ENCODE data around the gene RIMBP2. TPM values are rescaled to one million over a fixed set of nuclear protein-coding genes. Genes with fewer than 3 reads are reported as not detected.

RIMBP2 gene
- total and polyA plus RNA-seq, 2 experiments from 2014 or later, result 0.31 to 0.37 TPM

DNA sequence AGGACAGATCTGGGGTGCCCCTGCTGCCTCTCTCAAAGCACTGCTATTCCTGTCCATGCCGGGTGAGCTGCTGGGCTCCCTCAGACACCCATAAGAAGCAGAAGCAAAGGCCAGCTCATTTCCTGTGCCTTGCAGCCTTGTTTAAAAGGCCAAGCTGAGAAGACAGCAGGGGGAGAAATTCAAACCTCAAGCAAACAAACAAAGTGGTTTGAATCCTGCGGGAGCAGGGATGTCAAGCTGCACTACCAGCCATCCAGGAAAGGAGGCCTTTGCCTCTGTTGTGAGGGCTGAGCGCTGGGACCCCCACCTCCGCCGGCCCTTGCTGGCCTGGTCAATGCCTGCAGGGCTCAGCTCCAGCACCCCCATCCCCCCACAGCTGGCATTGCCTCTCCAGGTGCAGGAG is 201.9 kb downstream of the RIMBP2 start (continued):
- no peak for TF ChIP-seq NANOG (IDR thresholded peaks at IDR 0.05; ENCODE audit: borderline replicate concordance)
- no peak for TF ChIP-seq EZH2phosphoT487 (IDR thresholded peaks at IDR 0.05; ENCODE audit: unreplicated experiment)

DNA sequence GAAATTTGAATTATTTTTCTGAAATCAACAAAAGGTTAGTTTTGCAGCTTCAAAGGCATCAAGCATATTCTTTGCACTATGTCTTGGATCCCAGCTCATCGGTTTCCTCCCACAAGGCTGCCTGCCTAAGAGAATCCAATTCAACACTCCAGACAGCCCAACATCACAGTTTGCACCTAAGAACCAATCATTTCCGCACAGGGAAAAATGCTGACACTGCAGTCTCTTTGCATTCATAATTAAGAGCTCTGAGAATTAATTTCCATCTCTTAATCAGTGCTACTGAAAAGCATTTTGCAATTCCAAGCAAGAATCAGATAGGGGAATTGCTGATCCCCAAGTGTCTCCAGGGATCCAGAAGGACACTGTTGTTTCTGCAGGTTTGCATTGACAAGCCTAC is 202.5 kb downstream of the RIMBP2 start:
- H3K27ac Mint-ChIP-seq, result no peak overlapping the region

More for the DNA sequence above, 202.5 kb downstream of the RIMBP2 start:
- no peak for ATAC-seq
- Histone ChIP-seq H3K27ac (ENCODE audit: low read depth) (no peak overlapping the region), H3K4me2 (no peak overlapping the region), H3K9me2 (ENCODE audit: insufficient read depth) (no peaks in the 10 kb centered on the region), H3K79me2 (replicated peaks; ENCODE audit: insufficient read depth) (no peaks in the 10 kb centered on the region), H3F3A (replicated peaks; ENCODE audit: low read depth) (no peaks in the 10 kb centered on the region), H2AFZ (no peak overlapping the region), H3K27me3 (ENCODE audit: insufficient read depth) (no peaks in the 10 kb centered on the region), H3K4me3 (no peak overlapping the region), H4K20me1 (replicated peaks; ENCODE audit: insufficient read depth) (no peaks in the 10 kb centered on the region), H3K36me3 (ENCODE audit: insufficient read depth) (no peaks in the 10 kb centered on the region), H3K4me1 (ENCODE audit: insufficient read depth) (peaks cover 3% of the 10 kb centered on the region; the same call in 1 of the 2 replicates)
- H3K4me3 Mint-ChIP-seq, result no peak overlapping the region
- H3K4me1 Mint-ChIP-seq, result peaks cover 2% of the 10 kb centered on the region; the same call in 2 of the 3 replicates
- no peak for DNase-seq (ENCODE audit: low spot score)
- peaks cover 94% of the 10 kb centered on the region for H3K9me3 Mint-ChIP-seq
- H3K27me3 Mint-ChIP-seq (ENCODE audit: insufficient read depth, low read depth, poor library complexity), result peaks cover 3% of the 10 kb centered on the region
- TF ChIP-seq JUNB (IDR thresholded peaks at IDR 0.05; ENCODE audit: unreplicated experiment) (no peak), EZH2 (IDR thresholded peaks at IDR 0.05; ENCODE audit: low read depth, unreplicated experiment) (no peak), ZNF331 (CRISPR knock-in tag; IDR thresholded peaks at IDR 0.05; ENCODE audit: low read depth) (no peak), CREB1 (CRISPR knock-in tag; IDR thresholded peaks at IDR 0.05; ENCODE audit: low read depth) (no peak), STAT1 (IDR thresholded peaks at IDR 0.05; ENCODE audit: unreplicated experiment) (no peak)
- TF ChIP-seq, protein P1, sequence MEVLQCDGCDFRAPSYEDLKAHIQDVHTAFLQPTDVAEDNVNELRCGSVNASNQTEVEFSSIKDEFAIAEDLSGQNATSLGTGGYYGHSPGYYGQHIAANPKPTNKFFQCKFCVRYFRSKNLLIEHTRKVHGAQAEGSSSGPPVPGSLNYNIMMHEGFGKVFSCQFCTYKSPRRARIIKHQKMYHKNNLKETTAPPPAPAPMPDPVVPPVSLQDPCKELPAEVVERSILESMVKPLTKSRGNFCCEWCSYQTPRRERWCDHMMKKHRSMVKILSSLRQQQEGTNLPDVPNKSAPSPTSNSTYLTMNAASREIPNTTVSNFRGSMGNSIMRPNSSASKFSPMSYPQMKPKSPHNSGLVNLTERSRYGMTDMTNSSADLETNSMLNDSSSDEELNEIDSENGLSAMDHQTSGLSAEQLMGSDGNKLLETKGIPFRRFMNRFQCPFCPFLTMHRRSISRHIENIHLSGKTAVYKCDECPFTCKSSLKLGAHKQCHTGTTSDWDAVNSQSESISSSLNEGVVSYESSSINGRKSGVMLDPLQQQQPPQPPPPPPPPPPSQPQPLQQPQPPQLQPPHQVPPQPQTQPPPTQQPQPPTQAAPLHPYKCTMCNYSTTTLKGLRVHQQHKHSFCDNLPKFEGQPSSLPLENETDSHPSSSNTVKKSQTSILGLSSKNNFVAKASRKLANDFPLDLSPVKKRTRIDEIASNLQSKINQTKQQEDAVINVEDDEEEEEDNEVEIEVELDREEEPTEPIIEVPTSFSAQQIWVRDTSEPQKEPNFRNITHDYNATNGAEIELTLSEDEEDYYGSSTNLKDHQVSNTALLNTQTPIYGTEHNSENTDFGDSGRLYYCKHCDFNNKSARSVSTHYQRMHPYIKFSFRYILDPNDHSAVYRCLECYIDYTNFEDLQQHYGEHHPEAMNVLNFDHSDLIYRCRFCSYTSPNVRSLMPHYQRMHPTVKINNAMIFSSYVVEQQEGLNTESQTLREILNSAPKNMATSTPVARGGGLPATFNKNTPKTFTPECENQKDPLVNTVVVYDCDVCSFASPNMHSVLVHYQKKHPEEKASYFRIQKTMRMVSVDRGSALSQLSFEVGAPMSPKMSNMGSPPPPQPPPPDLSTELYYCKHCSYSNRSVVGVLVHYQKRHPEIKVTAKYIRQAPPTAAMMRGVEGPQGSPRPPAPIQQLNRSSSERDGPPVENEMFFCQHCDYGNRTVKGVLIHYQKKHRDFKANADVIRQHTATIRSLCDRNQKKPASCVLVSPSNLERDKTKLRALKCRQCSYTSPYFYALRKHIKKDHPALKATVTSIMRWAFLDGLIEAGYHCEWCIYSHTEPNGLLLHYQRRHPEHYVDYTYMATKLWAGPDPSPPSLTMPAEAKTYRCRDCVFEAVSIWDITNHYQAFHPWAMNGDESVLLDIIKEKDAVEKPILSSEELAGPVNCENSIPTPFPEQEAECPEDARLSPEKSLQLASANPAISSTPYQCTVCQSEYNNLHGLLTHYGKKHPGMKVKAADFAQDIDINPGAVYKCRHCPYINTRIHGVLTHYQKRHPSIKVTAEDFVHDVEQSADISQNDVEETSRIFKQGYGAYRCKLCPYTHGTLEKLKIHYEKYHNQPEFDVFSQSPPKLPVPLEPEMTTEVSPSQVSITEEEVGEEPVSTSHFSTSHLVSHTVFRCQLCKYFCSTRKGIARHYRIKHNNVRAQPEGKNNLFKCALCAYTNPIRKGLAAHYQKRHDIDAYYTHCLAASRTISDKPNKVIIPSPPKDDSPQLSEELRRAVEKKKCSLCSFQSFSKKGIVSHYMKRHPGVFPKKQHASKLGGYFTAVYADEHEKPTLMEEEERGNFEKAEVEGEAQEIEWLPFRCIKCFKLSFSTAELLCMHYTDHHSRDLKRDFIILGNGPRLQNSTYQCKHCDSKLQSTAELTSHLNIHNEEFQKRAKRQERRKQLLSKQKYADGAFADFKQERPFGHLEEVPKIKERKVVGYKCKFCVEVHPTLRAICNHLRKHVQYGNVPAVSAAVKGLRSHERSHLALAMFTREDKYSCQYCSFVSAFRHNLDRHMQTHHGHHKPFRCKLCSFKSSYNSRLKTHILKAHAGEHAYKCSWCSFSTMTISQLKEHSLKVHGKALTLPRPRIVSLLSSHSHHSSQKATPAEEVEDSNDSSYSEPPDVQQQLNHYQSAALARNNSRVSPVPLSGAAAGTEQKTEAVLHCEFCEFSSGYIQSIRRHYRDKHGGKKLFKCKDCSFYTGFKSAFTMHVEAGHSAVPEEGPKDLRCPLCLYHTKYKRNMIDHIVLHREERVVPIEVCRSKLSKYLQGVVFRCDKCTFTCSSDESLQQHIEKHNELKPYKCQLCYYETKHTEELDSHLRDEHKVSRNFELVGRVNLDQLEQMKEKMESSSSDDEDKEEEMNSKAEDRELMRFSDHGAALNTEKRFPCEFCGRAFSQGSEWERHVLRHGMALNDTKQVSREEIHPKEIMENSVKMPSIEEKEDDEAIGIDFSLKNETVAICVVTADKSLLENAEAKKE (CRISPR knock-in tag; IDR thresholded peaks at IDR 0.05), result no peak
- TF ChIP-seq, protein P2, sequence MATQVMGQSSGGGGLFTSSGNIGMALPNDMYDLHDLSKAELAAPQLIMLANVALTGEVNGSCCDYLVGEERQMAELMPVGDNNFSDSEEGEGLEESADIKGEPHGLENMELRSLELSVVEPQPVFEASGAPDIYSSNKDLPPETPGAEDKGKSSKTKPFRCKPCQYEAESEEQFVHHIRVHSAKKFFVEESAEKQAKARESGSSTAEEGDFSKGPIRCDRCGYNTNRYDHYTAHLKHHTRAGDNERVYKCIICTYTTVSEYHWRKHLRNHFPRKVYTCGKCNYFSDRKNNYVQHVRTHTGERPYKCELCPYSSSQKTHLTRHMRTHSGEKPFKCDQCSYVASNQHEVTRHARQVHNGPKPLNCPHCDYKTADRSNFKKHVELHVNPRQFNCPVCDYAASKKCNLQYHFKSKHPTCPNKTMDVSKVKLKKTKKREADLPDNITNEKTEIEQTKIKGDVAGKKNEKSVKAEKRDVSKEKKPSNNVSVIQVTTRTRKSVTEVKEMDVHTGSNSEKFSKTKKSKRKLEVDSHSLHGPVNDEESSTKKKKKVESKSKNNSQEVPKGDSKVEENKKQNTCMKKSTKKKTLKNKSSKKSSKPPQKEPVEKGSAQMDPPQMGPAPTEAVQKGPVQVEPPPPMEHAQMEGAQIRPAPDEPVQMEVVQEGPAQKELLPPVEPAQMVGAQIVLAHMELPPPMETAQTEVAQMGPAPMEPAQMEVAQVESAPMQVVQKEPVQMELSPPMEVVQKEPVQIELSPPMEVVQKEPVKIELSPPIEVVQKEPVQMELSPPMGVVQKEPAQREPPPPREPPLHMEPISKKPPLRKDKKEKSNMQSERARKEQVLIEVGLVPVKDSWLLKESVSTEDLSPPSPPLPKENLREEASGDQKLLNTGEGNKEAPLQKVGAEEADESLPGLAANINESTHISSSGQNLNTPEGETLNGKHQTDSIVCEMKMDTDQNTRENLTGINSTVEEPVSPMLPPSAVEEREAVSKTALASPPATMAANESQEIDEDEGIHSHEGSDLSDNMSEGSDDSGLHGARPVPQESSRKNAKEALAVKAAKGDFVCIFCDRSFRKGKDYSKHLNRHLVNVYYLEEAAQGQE (IDR thresholded peaks at IDR 0.05; ENCODE audit: unreplicated experiment), result no peak
- H3K36me3 Mint-ChIP-seq (ENCODE audit: low read depth), result peaks cover 32% of the 10 kb centered on the region
